Left forelimb (tissue), 1 donor: Measurements from ENCODE around the gene TAC4.

Experiments used
- DNase-seq: peaks from one replicate; pipeline ENCODE4 v3.0.0-alpha.2; 2018; ENCODE audit warnings: low spot score

The TAC4 gene, protein sequence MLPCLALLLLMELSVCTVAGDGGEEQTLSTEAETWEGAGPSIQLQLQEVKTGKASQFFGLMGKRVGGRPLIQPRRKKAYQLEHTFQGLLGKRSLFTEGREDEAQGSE

GRCh38 chr17:49848019-49848473 is at the start of gene TAC4:
TSS of gene TAC4 (minus strand) at chr17:49848069. CDS start at chr17:49848017, 52 bp downstream.
- no peak for DNase-seq

DNA sequence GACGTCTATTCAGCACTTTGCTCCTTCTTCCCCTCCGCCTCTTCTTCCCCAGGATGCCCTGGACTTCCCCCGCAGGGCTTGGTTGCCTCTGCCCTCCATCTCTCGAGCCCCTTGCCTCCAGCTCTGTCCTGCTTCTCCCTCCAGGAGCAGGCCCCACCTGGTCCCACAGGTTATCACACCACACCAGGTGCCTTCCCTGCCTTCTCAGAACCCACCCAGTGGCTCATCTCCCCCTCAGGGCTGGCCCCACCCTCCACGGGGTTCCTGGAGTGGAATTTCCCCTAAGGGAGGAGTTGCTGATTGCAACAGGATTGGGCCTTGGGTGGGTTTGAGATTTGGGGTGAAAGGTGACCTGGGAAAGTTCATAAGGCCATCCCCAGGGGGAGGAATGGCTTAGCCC is 49.0 kb upstream of the TAC4 start:
- no peak for DNase-seq

- no peak for DNase-seq
Measured at GRCh38 chr17:49896222-49896621, 48.4 kb upstream of the TAC4 start.

- DNase-seq, result no peak
Measured at GRCh38 chr17:49895812-49896211, 47.9 kb upstream of the TAC4 start.

DNA sequence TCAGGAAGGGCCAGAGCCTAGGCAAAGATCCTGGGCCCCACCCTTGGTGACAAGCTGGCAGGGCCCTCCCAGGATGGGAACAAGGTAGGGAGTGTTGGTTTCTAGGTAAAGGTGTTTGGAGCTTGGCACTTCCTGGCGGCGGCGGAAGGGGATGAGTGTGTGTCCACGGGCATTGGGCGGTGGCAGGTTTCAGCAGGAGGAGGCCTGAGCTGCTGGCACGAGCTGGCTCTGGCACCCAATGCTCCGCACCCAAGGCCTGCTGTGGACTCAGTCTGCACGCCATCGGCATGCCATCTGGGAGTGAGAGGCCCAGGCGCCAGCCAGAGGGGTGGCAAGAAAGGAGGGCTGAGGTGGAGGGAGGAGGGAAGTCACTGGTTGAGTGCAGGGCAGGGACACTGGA is 46.9 kb upstream of the TAC4 start:
- DNase-seq, result no peak

- DNase-seq, result no peak
Measured at GRCh38 chr17:49891694-49892389, 44.0 kb upstream of the TAC4 start.

GRCh38 chr17:49891271-49891670 is 43.4 kb upstream of the TAC4 start:
- no peak for DNase-seq

GRCh38 chr17:49890852-49891251 is 43.0 kb upstream of the TAC4 start:
- no peak for DNase-seq

DNA sequence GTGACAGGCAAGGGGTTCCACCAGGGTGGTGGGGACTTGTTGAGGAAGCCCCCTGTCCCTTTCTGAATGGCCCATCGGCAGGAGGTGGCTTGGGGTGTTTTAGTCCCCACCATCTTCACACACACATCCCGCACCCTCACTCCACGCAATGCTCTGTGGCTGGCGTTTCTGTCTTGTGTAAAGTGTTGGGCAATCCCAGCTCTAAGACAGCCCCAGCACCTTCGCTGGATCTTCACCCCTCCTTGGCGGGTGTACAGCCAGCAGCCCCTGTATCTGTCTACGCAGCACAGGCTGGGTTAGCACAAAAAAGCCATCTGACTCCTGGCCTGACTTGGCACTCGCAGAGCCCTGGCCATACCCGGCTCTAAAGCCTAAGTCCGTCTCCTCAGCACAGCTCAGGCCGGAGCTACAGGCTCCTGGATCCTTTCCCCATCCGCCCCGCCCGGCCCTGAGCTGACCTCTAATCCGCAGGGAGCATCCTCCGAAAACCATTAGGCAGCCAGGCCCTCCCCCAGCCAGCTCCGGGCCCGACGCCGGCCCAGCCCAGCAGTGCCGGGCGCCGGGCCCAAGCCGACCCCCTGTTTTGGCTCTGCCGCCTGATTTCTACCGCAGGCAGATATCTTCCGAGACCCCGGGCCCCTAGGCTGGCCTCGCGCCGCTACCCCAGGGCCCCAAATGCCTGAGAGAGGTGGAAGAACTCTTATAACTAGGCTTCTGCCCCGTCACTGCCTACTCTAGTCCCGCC is 42.4 kb upstream of the TAC4 start:
- no peak for DNase-seq

DNA sequence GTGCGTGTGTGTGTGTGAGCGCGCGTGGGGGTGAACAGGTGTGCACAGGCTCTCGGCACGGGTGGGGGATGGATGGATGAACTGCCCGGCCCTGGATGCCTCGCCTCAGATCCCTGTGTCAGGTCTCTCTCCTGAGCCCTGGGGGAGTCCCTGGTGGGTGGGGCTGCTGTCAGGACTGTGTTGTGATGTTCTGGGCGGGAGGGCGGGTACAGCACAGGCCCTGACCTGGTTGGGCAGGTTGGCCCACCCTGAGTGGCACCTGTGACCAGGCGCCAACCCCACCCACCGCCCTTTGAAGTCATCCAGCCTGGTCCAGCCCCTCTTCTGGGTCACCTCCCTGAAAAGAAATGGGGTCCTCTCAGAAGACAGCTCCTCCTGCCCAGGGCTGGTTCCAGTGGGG is 41.6 kb upstream of the TAC4 start:
- DNase-seq, result no peak

DNA sequence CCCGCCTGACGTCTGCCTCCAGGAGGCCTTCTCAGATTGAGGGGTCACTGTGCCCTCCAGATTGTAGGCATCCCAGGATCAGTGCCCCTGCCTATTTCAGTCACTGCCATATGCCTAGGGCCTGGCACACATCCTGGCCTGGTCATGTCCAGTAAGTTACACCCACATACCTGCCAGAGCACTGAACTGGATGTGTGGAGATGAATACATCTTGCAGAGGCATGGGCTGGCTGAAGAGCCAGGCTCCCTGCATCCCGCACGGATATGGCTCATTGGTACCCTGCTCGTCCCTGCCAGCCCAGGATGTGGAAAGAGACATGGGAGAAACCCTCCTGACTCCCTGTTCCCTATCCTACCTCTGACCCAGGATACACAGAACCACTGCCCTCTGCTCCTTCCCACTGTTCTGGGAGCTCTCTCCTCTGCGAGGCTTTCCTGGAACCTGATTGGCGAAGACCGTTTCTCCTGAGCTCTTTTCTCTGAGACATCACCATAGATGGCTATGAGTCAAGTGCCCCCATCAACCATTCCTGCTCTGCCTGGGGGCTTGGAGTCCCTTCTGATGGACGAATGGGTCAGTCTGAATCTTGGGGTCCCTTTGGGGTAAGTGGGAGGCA is 40.0 kb upstream of the TAC4 start:
- DNase-seq, result no peak

- DNase-seq, result no peak
Measured at GRCh38 chr17:49887086-49887743, 39.3 kb upstream of the TAC4 start.

DNA sequence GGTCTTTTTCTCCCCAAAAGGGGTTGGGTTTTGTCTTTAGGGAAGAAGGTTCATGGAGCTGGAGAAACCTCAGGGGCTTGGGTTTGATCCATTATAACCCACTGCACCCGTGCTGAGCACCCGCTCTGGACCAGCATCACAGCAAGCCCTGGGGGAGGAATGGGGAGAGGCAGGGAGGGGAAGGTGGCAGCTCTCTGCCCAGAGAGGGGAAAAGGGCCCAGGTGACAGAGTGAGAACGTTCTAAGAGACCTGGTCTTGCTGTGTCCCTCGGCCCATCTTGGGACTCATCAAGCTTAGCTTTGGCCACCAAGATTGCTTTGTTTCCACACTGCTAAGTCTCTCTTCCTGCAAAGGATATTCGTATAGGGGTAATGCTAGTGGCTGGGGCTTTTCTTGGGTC is 38.2 kb upstream of the TAC4 start:
- no peak for DNase-seq

GRCh38 chr17:49882434-49882833 is 34.6 kb upstream of the TAC4 start:
- no peak for DNase-seq

GRCh38 chr17:49881054-49881402 is 33.2 kb upstream of the TAC4 start:
- DNase-seq, result no peak

- peak; percentile 85 for DNase-seq
Measured at GRCh38 chr17:49880291-49881053, 32.6 kb upstream of the TAC4 start.

GRCh38 chr17:49878931-49879904 is 31.3 kb upstream of the TAC4 start:
- DNase-seq, result no peak

DNA sequence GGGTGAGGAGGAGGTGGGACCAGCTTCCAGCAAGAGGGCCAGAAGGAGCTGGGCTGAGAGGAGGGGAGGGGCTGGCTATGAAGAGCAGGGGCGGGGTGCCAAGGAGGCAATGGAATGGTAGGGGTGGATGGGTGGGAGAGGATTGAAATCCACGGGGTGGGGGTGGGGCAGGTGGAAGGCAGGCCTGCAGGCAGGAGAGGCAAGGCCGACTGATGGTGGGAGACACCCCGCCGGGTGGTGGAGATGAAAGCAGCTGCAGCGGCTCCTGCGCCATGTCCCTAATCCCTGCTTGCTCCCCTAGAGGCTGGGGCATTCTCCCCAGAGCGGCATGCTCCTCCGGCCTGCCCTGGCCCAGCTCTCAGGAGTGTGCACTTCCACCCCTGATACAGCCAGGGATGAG is 27.8 kb upstream of the TAC4 start:
- no peak for DNase-seq

DNA sequence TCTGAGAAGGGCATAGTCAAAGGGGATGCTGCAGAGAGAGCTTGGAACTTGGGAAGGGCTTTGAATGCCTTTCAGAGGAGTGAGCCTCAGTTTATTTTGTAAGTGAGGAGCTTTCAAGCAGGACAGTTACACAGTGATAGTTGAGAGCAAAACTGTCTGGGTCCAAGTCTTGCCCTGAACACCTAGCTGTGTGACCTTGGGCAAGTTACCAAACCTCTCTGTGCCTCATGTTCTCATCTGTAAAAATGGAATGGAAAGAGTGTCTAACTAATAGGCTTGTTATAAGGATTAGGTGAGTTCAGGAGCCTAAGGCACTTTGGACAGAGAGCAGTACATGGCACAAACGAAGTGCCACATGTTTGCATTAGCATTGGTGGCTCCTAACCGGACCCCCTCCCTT is 27.0 kb upstream of the TAC4 start:
- no peak for DNase-seq

DNA sequence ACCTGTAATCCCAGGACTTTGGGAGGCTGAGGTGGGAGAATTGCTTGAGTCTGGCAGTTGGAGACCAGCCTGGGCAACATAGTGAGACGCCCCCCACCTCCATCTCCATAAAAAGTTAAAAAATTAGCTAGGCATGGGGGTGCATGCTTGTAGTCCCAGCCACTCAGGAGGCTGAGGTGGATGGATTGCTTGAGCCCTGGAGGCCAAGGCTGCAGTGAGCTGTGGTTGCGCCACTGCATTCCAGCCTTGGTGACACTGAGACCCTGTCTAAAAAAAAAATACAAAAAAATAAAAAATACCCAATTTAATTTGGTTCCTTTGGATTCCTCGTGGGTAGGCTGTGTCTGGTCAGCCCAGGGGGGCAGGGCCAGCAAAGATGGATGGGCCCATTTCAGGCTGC is 26.1 kb upstream of the TAC4 start:
- DNase-seq, result no peak

DNA sequence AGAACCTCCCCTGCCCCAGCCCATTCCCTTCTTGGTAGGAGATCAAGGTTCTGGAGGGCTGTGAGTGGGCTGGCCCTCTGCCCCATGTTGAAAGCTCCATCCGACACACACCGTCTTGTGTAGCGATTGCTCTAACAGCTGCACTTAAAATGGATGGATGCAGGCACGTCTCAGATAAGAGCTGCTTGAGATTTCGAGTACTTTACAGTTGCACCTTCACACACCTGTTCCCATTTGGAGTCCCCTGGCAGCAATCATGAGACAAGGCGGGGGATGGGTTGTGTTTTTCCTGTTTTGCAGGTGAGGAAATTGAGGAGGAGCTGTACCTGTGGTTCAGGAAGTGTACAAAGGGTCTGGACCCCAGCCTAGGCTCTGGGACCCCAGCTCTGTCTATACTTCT is 25.6 kb upstream of the TAC4 start:
- DNase-seq, result no peak
